ENCODE data around the gene SLAMF7.
"Not testable (repeated sequence)": the region's sequence is repeated elsewhere in the genome, so short reads cannot be mapped to it uniquely, and the experiment has no call there.

SLAMF7 gene

GRCh38 chr1:160711602-160712311 lies 27.3 kb upstream of the SLAMF7 start, which contains the start of gene CD48:
CD48 (minus strand) TSS chr1:160711822; CDS start chr1:160711763, 59 bp downstream.
- Mint-ChIP-seq H3K4me3 (no peak within 1 kb of the TSS), H3K36me3 (peaks cover 13% of the 10 kb centered on the region), H3K9me3 (no peaks in the 10 kb centered on the region), H3K27me3 (no peaks in the 10 kb centered on the region), H3K27ac (no peak within 1 kb of the TSS), H3K4me1 (peaks cover 27% of the 10 kb centered on the region)
- DNase-seq, result peak; percentile 71
- CTCF ChIA-PET, result interaction anchor here (0.8 to 3.5 kb wide), 9 partner anchors 14 to 85 kb away, joined by 3 to 28 read pairs (median 4); no protein-coding TSS in a partner anchor

GRCh38 chr1:160712525-160713080 lies 26.4 kb upstream of the SLAMF7 start:
- not testable (repeated sequence) for H3K4me3 Mint-ChIP-seq, H3K27ac Mint-ChIP-seq, H3K9me3 Mint-ChIP-seq, H3K27me3 Mint-ChIP-seq
- CTCF ChIA-PET, result interaction anchor here (0.6 to 3.5 kb wide), 7 partner anchors 13 to 242 kb away, joined by 3 to 28 read pairs (median 6); partner anchors contain the start of gene ITLN2
- peaks cover 34% of the 10 kb centered on the region for H3K4me1 Mint-ChIP-seq
- H3K36me3 Mint-ChIP-seq, result peaks cover 13% of the 10 kb centered on the region
- DNase-seq, result peak; percentile 58

- Mint-ChIP-seq H3K27ac (no peak overlapping the region), H3K36me3 (peaks cover 13% of the 10 kb centered on the region), H3K4me3 (no peak overlapping the region), H3K27me3 (peaks cover 6% of the 10 kb centered on the region), H3K4me1 (peaks cover 36% of the 10 kb centered on the region), H3K9me3 (no peaks in the 10 kb centered on the region)
- CTCF ChIA-PET, result interaction anchor here (0.6 to 3.5 kb wide), 7 partner anchors 12 to 241 kb away, joined by 3 to 28 read pairs (median 4); partner anchors contain the start of gene ITLN2
- no peak for DNase-seq
Observed at GRCh38 chr1:160713161-160713560, 25.9 kb upstream of the SLAMF7 start.

- H3K4me3 Mint-ChIP-seq, H3K27ac Mint-ChIP-seq, H3K27me3 Mint-ChIP-seq, DNase-seq, H3K9me3 Mint-ChIP-seq: not testable (repeated sequence)
- CTCF ChIA-PET, result interaction anchor here (0.9 to 3.5 kb wide), 3 partner anchors 11 to 54 kb away, joined by 4 to 28 read pairs (median 8); no protein-coding TSS in a partner anchor
- Mint-ChIP-seq H3K36me3 (peaks cover 13% of the 10 kb centered on the region), H3K4me1 (peaks cover 36% of the 10 kb centered on the region)
Observed at GRCh38 chr1:160714034-160714648, 24.9 kb upstream of the SLAMF7 start.

- Mint-ChIP-seq H3K36me3 (peaks cover 3% of the 10 kb centered on the region), H3K27ac (no peak overlapping the region), H3K4me3 (no peak overlapping the region), H3K4me1 (peaks cover 44% of the 10 kb centered on the region), H3K27me3 (peaks cover 9% of the 10 kb centered on the region), H3K9me3 (no peaks in the 10 kb centered on the region)
- no peak for DNase-seq
- CTCF ChIA-PET, result interaction anchor here (0.6 to 2.3 kb wide), 8 partner anchors 9 to 282 kb away, joined by 3 to 12 read pairs (median 3); no protein-coding TSS in a partner anchor
Observed at GRCh38 chr1:160716013-160716412, 23.0 kb upstream of the SLAMF7 start.

- Mint-ChIP-seq H3K9me3 (no peaks in the 10 kb centered on the region), H3K36me3 (no peaks in the 10 kb centered on the region), H3K27me3 (peaks cover 9% of the 10 kb centered on the region), H3K4me1 (peaks cover 41% of the 10 kb centered on the region), H3K27ac (no peak overlapping the region), H3K4me3 (no peak overlapping the region)
- CTCF ChIA-PET, result no interaction called here
- DNase-seq, result no peak
Observed at GRCh38 chr1:160717306-160717705, 21.7 kb upstream of the SLAMF7 start.

- CTCF ChIA-PET, result no interaction called here
- no peak overlapping the region for H3K27ac Mint-ChIP-seq
- no peaks in the 10 kb centered on the region for H3K36me3 Mint-ChIP-seq
- no peak for DNase-seq
- H3K27me3 Mint-ChIP-seq, result peaks cover 9% of the 10 kb centered on the region
- no peak overlapping the region for H3K4me3 Mint-ChIP-seq
- H3K9me3 Mint-ChIP-seq, result no peaks in the 10 kb centered on the region
- peaks cover 41% of the 10 kb centered on the region for H3K4me1 Mint-ChIP-seq
Observed at GRCh38 chr1:160718210-160718609, 20.8 kb upstream of the SLAMF7 start.

GRCh38 chr1:160720356-160721085 lies 18.5 kb upstream of the SLAMF7 start:
- Mint-ChIP-seq H3K27ac (no peak overlapping the region), H3K4me1 (peaks cover 43% of the 10 kb centered on the region), H3K9me3 (no peaks in the 10 kb centered on the region), H3K27me3 (peaks cover 9% of the 10 kb centered on the region), H3K4me3 (no peak overlapping the region), H3K36me3 (no peaks in the 10 kb centered on the region)
- no peak for DNase-seq
- CTCF ChIA-PET, result interaction anchor here (1.0 to 1.2 kb wide), 3 partner anchors 28 to 55 kb away, joined by 3 to 4 read pairs (median 3); no protein-coding TSS in a partner anchor

- Mint-ChIP-seq H3K27ac (no peak overlapping the region), H3K4me3 (no peak overlapping the region), H3K9me3 (no peaks in the 10 kb centered on the region), H3K27me3 (peaks cover 9% of the 10 kb centered on the region), H3K4me1 (peaks cover 41% of the 10 kb centered on the region), H3K36me3 (no peaks in the 10 kb centered on the region)
- CTCF ChIA-PET, result interaction anchor here (7.5 kb wide), 1 partner anchor 40 kb away, joined by 107 read pairs; no protein-coding TSS in a partner anchor
- no peak for DNase-seq
Observed at GRCh38 chr1:160721473-160721872, 17.6 kb upstream of the SLAMF7 start.

GRCh38 chr1:160722726-160723125 lies 16.3 kb upstream of the SLAMF7 start:
- CTCF ChIA-PET, result interaction anchor here (0.8 to 8.0 kb wide), 14 partner anchors 15 to 231 kb away, joined by 3 to 240 read pairs (median 4); partner anchors contain the start of genes ITLN2, LY9 and SLAMF7
- Mint-ChIP-seq H3K27me3 (peaks cover 3% of the 10 kb centered on the region), H3K27ac (no peak overlapping the region), H3K4me1 (peaks cover 30% of the 10 kb centered on the region), H3K4me3 (no peak overlapping the region), H3K36me3 (no peaks in the 10 kb centered on the region), H3K9me3 (no peaks in the 10 kb centered on the region)
- no peak for DNase-seq

- H3K4me3 Mint-ChIP-seq, result no peak overlapping the region
- H3K9me3 Mint-ChIP-seq, result no peaks in the 10 kb centered on the region
- peaks cover 3% of the 10 kb centered on the region for H3K27me3 Mint-ChIP-seq
- H3K27ac Mint-ChIP-seq, result no peak overlapping the region
- H3K4me1 Mint-ChIP-seq, result peaks cover 29% of the 10 kb centered on the region
- DNase-seq, result no peak
- CTCF ChIA-PET, result interaction anchor here (0.8 to 8.0 kb wide), 15 partner anchors 11 to 230 kb away, joined by 3 to 240 read pairs (median 4); partner anchors contain the start of genes CD48, ITLN2, LY9 and SLAMF7
- H3K36me3 Mint-ChIP-seq, result no peaks in the 10 kb centered on the region
Observed at GRCh38 chr1:160723332-160723731, 15.7 kb upstream of the SLAMF7 start.

GRCh38 chr1:160724465-160725242 lies 14.4 kb upstream of the SLAMF7 start:
- Mint-ChIP-seq H3K9me3 (no peaks in the 10 kb centered on the region), H3K27me3 (no peaks in the 10 kb centered on the region), H3K4me3 (no peak overlapping the region), H3K36me3 (no peaks in the 10 kb centered on the region), H3K27ac (no peak overlapping the region), H3K4me1 (peaks cover 29% of the 10 kb centered on the region)
- CTCF ChIA-PET, result interaction anchor here (0.7 to 8.0 kb wide), 24 partner anchors 9 to 296 kb away, joined by 3 to 240 read pairs (median 10); partner anchors contain the start of genes CD48, ITLN1, ITLN2 and LY9
- DNase-seq, result no peak

GRCh38 chr1:160726114-160726497 lies 12.9 kb upstream of the SLAMF7 start:
- no peak overlapping the region for H3K27ac Mint-ChIP-seq
- no peaks in the 10 kb centered on the region for H3K9me3 Mint-ChIP-seq
- DNase-seq, result no peak
- H3K4me3 Mint-ChIP-seq, result no peak overlapping the region
- H3K27me3 Mint-ChIP-seq, result no peaks in the 10 kb centered on the region
- H3K36me3 Mint-ChIP-seq, result no peaks in the 10 kb centered on the region
- peaks cover 21% of the 10 kb centered on the region for H3K4me1 Mint-ChIP-seq
- CTCF ChIA-PET, result interaction anchor here (1.1 to 8.0 kb wide), 18 partner anchors 10 to 265 kb away, joined by 3 to 240 read pairs (median 22); partner anchors contain the start of genes CD48, ITLN2 and SLAMF7
